HepG2 (cell line): ENCODE results near the gene LSMEM2. TPM values are rescaled to one million over a fixed set of nuclear protein-coding genes. Genes with fewer than 3 reads are reported as not detected.

ENCODE experiments used
- FOSL1 ChIP-seq: sonication (generic); formaldehyde crosslinking; IDR thresholded peaks from 2 replicates; pipeline ENCODE4 v1.9.0; 2021; ENCODE audit warnings: missing genetic modification reagents, borderline replicate concordance
- GFI1 ChIP-seq: sonication (generic); formaldehyde crosslinking; IDR thresholded peaks from 2 replicates; pipeline ENCODE4 v1.5.0; 2020; ENCODE audit warnings: missing genetic modification reagents, mild to moderate bottlenecking, borderline replicate concordance
- LCORL ChIP-seq, 2 experiments: fragments of 450-650 bp in 1 of 2; sonication (generic) in 1 of 2; formaldehyde crosslinking in 1 of 2; IDR thresholded peaks; 2 replicates each; pipeline versions ENCODE4 v1.5.0 to v1.6.1; 2017 to 2020; ENCODE audit warnings: antibody characterized with exemption in 1 of 2, missing genetic modification reagents in 1 of 2
- SRSF1 ChIP-seq: fragments of 200-400 bp; formaldehyde crosslinking; optimal IDR thresholded peaks from 2 replicates; pipeline ENCODE3; 2017; ENCODE audit warnings: mild to moderate bottlenecking, low read depth, low read length, moderate library complexity
- ZNF234 ChIP-seq: sonication (generic); formaldehyde crosslinking; conservative IDR thresholded peaks from 2 replicates; pipeline ENCODE4 v1.5.1; 2020; ENCODE audit warnings: mild to moderate bottlenecking, missing genetic modification reagents
- ZNF253 ChIP-seq: sonication (generic); formaldehyde crosslinking; IDR thresholded peaks from 2 replicates; pipeline ENCODE4 v1.8.0; 2022; ENCODE audit warnings: mild to moderate bottlenecking, missing genetic modification reagents, borderline replicate concordance
- ZNF546 ChIP-seq: sonication (generic); formaldehyde crosslinking; conservative IDR thresholded peaks from 2 replicates; pipeline ENCODE4 v1.8.1; 2023; ENCODE audit warnings: mild to moderate bottlenecking, missing genetic modification reagents
- ZNF891 ChIP-seq: sonication (generic); formaldehyde crosslinking; IDR thresholded peaks from 2 replicates; pipeline ENCODE4 v1.5.0; 2020; ENCODE audit warnings: mild to moderate bottlenecking, missing genetic modification reagents
- polyA plus RNA-seq, 8 experiments: library from polyadenylated mRNA; depleted of rRNA in 3 of 8; stranded (reverse) in 7 of 8; unstranded in 1 of 8; fragments of >200 nt; fragmentation: Illumina TruSeq in 4 of 8; extraction: Trizol in 4 of 8; gene quantifications; 2 replicates each; pipeline versions ENCODE4 v1.2.1 to v1.2.3, GENCODE V29; 2011 to 2016; ENCODE audit warnings: low read depth in 4 of 8, missing spikeins in 1 of 8, mixed read lengths in 1 of 8; ENCODE audit not compliant: insufficient read depth in 1 of 8
- total RNA-seq, 5 experiments: library from RNA; depleted of rRNA; stranded (reverse); fragments of >200 nt; fragmentation: Illumina TruSeq; extraction: Trizol; gene quantifications; 2 replicates each; pipeline ENCODE4 v1.2.3, GENCODE V29; 2016; ENCODE audit warnings: low read depth in 1 of 5
- TF ChIP-seq, protein P1 (sequence below): sonication (generic); formaldehyde crosslinking; conservative IDR thresholded peaks from 2 replicates; pipeline ENCODE4 v1.5.0; 2020; ENCODE audit warnings: missing genetic modification reagents
- TF ChIP-seq, protein P2 (sequence below), 2 experiments: fragments of 450-650 bp in 1 of 2; sonication (generic) in 1 of 2; formaldehyde crosslinking in 1 of 2; IDR thresholded peaks; 2 replicates each; pipeline versions ENCODE4 v1.6.1 to v1.8.0; 2016 to 2022; ENCODE audit warnings: antibody characterized with exemption in 1 of 2, mild to moderate bottlenecking in 1 of 2, missing genetic modification reagents in 1 of 2
- TF ChIP-seq, protein P3 (sequence below), 2 experiments: IDR thresholded peaks; 2 replicates each; pipeline ENCODE4 v1.6.1; 2011 to 2012; ENCODE audit warnings: low read length in 2 of 2, borderline replicate concordance in 1 of 2, low read depth in 1 of 2, mild to moderate bottlenecking in 1 of 2, moderate library complexity in 1 of 2

Gene LSMEM2
- total and polyA plus RNA-seq, 2 of the 13 experiments (the other 11 are each of a cell fraction or from before 2014, with no cell fraction given): 0.07 to 0.41 TPM

DNA sequence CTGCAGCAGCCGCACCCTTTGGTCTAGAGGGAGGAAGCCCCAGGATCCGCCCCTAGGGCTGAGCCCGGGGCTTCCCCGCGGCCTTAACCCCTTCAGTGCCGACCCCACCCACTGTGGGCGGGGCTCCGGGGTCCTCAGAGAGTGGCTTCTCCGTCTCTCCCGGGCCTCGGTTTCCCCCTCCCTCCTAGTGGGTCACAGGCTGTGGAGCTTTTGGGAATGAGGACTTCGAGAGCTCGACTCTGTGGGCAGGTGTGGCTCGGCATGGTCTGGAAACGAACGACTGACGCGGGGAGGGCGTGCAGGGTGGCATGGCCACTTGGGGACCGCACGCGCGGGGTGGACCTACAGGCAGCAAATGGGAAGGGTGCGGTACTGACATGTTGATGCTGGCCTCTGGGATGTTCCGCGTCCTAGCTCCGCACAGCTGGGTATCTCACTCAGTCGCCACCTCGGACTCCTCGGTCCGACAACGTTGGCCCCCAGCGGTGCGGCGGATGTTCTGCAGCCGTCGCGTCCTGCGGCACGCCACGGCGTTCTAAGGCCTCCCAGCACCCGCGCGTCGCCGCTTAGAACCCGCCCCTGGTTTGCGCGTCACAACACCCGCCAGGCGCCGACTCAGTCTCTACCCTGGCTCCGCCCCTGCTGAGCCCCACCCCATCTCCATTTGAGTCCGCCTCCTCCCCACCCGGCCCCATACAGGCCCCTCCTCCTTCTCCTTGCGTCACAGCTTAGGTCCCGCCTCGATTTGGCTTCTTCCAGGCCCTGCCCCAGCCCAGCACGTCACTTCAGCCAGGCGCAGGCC is 20.1 kb downstream of the LSMEM2 start, which contains the start of the genes HYAL3 and NAA80 (continued):
- TF ChIP-seq, protein P1, sequence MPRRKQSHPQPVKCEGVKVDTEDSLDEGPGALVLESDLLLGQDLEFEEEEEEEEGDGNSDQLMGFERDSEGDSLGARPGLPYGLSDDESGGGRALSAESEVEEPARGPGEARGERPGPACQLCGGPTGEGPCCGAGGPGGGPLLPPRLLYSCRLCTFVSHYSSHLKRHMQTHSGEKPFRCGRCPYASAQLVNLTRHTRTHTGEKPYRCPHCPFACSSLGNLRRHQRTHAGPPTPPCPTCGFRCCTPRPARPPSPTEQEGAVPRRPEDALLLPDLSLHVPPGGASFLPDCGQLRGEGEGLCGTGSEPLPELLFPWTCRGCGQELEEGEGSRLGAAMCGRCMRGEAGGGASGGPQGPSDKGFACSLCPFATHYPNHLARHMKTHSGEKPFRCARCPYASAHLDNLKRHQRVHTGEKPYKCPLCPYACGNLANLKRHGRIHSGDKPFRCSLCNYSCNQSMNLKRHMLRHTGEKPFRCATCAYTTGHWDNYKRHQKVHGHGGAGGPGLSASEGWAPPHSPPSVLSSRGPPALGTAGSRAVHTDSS (CRISPR knock-in tag): no peak
- peak; percentile 34 for TF ChIP-seq SRSF1
- TF ChIP-seq LCORL (IDR thresholded peaks at IDR 0.05): no peak
- no peak for TF ChIP-seq LCORL (CRISPR knock-in tag; IDR thresholded peaks at IDR 0.05)
- TF ChIP-seq ZNF546 (CRISPR knock-in tag): peak; percentile 85; the same call in 1 of the 2 replicates
- TF ChIP-seq ZNF234 (CRISPR knock-in tag): no peak
- TF ChIP-seq ZNF891: peak; percentile 66; the same call in 1 of the 2 replicates
- TF ChIP-seq, protein P2, sequence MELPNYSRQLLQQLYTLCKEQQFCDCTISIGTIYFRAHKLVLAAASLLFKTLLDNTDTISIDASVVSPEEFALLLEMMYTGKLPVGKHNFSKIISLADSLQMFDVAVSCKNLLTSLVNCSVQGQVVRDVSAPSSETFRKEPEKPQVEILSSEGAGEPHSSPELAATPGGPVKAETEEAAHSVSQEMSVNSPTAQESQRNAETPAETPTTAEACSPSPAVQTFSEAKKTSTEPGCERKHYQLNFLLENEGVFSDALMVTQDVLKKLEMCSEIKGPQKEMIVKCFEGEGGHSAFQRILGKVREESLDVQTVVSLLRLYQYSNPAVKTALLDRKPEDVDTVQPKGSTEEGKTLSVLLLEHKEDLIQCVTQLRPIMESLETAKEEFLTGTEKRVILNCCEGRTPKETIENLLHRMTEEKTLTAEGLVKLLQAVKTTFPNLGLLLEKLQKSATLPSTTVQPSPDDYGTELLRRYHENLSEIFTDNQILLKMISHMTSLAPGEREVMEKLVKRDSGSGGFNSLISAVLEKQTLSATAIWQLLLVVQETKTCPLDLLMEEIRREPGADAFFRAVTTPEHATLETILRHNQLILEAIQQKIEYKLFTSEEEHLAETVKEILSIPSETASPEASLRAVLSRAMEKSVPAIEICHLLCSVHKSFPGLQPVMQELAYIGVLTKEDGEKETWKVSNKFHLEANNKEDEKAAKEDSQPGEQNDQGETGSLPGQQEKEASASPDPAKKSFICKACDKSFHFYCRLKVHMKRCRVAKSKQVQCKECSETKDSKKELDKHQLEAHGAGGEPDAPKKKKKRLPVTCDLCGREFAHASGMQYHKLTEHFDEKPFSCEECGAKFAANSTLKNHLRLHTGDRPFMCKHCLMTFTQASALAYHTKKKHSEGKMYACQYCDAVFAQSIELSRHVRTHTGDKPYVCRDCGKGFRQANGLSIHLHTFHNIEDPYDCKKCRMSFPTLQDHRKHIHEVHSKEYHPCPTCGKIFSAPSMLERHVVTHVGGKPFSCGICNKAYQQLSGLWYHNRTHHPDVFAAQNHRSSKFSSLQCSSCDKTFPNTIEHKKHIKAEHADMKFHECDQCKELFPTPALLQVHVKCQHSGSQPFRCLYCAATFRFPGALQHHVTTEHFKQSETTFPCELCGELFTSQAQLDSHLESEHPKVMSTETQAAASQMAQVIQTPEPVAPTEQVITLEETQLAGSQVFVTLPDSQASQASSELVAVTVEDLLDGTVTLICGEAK (IDR thresholded peaks at IDR 0.05): no peak
- TF ChIP-seq, protein P2 (CRISPR knock-in tag; IDR thresholded peaks at IDR 0.05): no peak; the same call in none of the 2 replicates
- TF ChIP-seq, protein P3, sequence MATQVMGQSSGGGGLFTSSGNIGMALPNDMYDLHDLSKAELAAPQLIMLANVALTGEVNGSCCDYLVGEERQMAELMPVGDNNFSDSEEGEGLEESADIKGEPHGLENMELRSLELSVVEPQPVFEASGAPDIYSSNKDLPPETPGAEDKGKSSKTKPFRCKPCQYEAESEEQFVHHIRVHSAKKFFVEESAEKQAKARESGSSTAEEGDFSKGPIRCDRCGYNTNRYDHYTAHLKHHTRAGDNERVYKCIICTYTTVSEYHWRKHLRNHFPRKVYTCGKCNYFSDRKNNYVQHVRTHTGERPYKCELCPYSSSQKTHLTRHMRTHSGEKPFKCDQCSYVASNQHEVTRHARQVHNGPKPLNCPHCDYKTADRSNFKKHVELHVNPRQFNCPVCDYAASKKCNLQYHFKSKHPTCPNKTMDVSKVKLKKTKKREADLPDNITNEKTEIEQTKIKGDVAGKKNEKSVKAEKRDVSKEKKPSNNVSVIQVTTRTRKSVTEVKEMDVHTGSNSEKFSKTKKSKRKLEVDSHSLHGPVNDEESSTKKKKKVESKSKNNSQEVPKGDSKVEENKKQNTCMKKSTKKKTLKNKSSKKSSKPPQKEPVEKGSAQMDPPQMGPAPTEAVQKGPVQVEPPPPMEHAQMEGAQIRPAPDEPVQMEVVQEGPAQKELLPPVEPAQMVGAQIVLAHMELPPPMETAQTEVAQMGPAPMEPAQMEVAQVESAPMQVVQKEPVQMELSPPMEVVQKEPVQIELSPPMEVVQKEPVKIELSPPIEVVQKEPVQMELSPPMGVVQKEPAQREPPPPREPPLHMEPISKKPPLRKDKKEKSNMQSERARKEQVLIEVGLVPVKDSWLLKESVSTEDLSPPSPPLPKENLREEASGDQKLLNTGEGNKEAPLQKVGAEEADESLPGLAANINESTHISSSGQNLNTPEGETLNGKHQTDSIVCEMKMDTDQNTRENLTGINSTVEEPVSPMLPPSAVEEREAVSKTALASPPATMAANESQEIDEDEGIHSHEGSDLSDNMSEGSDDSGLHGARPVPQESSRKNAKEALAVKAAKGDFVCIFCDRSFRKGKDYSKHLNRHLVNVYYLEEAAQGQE (IDR thresholded peaks at IDR 0.05; ENCODE audit: borderline replicate concordance in 1 of 2, low read depth in 1 of 2, low read length in 2 of 2): 0 out of 4 replicates have a peak, but pooled peaks of 1 of the 2 experiments have one; percentile 28
- TF ChIP-seq ZNF253 (CRISPR knock-in tag): peak; percentile 63; the same call in 1 of the 2 replicates
- TF ChIP-seq GFI1: peak; percentile 67; the same call in 1 of the 2 replicates
- no peak for TF ChIP-seq FOSL1
